Measurements from ENCODE around the gene CREBRF.
"Not testable (repeated sequence)": the region's sequence is repeated elsewhere in the genome, so short reads cannot be mapped to it uniquely, and the experiment has no call there.

The CREBRF gene

GRCh38 chr5:173154619-173155018 lies 98.5 kb downstream of the CREBRF start:
- not testable (repeated sequence) for DNase-seq (ENCODE audit: low read depth, low spot score)

GRCh38 chr5:173155912-173156311 lies 99.8 kb downstream of the CREBRF start:
- DNase-seq (ENCODE audit: low read depth, low spot score): no peak

- no peak for DNase-seq (ENCODE audit: low read depth, low spot score)
Measured at GRCh38 chr5:173158366-173158765, 102.2 kb downstream of the CREBRF start.

GRCh38 chr5:173159256-173159655 lies 103.1 kb downstream of the CREBRF start:
- DNase-seq (ENCODE audit: low read depth, low spot score): no peak

GRCh38 chr5:173161148-173161547 lies 105.0 kb downstream of the CREBRF start:
- no peak for DNase-seq (ENCODE audit: low read depth, low spot score)

GRCh38 chr5:173163219-173163618 lies 107.1 kb downstream of the CREBRF start:
- no peak for DNase-seq (ENCODE audit: low read depth, low spot score)

GRCh38 chr5:173165177-173166016 lies 109.2 kb downstream of the CREBRF start:
- no peak for DNase-seq (ENCODE audit: low read depth, low spot score)

- DNase-seq (ENCODE audit: low read depth, low spot score): no peak
Measured at GRCh38 chr5:173172166-173172565, 116.0 kb downstream of the CREBRF start.

- no peak for DNase-seq (ENCODE audit: low read depth, low spot score)
Measured at GRCh38 chr5:173175523-173175922, 119.4 kb downstream of the CREBRF start.

GRCh38 chr5:173178369-173178910 lies 122.3 kb downstream of the CREBRF start:
- DNase-seq (ENCODE audit: low read depth, low spot score): no peak

GRCh38 chr5:173180331-173180730 lies 124.2 kb downstream of the CREBRF start:
- DNase-seq (ENCODE audit: low read depth, low spot score): no peak

GRCh38 chr5:173187054-173187743 lies 131.0 kb downstream of the CREBRF start:
- DNase-seq (ENCODE audit: low read depth, low spot score): no peak

GRCh38 chr5:173188280-173188679 lies 132.1 kb downstream of the CREBRF start:
- DNase-seq (ENCODE audit: low read depth, low spot score): no peak
